ENCODE data around the gene ARGFX.
"Not testable (repeated sequence)": the region's sequence is repeated elsewhere in the genome, so short reads cannot be mapped to it uniquely, and the experiment has no call there.

The ARGFX gene

GRCh38 chr3:121595765-121596406, 28.1 kb downstream of the ARGFX start:
- H3K4me3 ChIP-seq (ENCODE audit: low read length): no peak overlapping the region
- no peak for DNase-seq (ENCODE audit: low read depth, low spot score)

GRCh38 chr3:121598564-121598963, 30.8 kb downstream of the ARGFX start:
- H3K4me3 ChIP-seq (ENCODE audit: low read length): no peak overlapping the region

GRCh38 chr3:121599900-121600299, 32.2 kb downstream of the ARGFX start:
- not testable (repeated sequence) for DNase-seq (ENCODE audit: low read depth, low spot score); H3K4me3 ChIP-seq (ENCODE audit: low read length)

More at GRCh38 chr3:121598564-121598963, 30.8 kb downstream of the ARGFX start:
- no peak for DNase-seq (ENCODE audit: low read depth, low spot score)

GRCh38 chr3:121601212-121601812, 33.6 kb downstream of the ARGFX start:
- DNase-seq (ENCODE audit: low read depth, low spot score): no peak
- no peak overlapping the region for H3K4me3 ChIP-seq (ENCODE audit: low read length)

GRCh38 chr3:121604759-121605158, 37.0 kb downstream of the ARGFX start:
- no peak overlapping the region for H3K4me3 ChIP-seq (ENCODE audit: low read length)
- no peak for DNase-seq (ENCODE audit: low read depth, low spot score)

GRCh38 chr3:121606106-121606505, 38.4 kb downstream of the ARGFX start:
- no peak overlapping the region for H3K4me3 ChIP-seq (ENCODE audit: low read length)
- DNase-seq (ENCODE audit: low read depth, low spot score): no peak
